Ovary (tissue), 9 donors: ENCODE measurements around the gene FBN1. TPM values are rescaled to one million over a fixed set of nuclear protein-coding genes. Genes with fewer than 3 reads are reported as not detected.

Experiments
- DNase-seq, 5 donors: peaks; one replicate each; pipeline ENCODE4 v3.0.0-alpha.2; 2019 to 2020
- H3K27ac ChIP-seq, 2 donors: fragments of 200-600 bp; one replicate each; pipeline versions ENCODE4 v1.5.1 to v1.8.0; 2019 to 2022
- H3K27me3 ChIP-seq: fragments of 200-600 bp; one replicate; pipeline ENCODE4 v1.8.0; 2022
- H3K36me3 ChIP-seq: fragments of 200-600 bp; sonication (generic); one replicate; pipeline ENCODE4 v1.5.1; 2019
- H3K4me1 ChIP-seq: one replicate; pipeline ENCODE4 v1.8.1; 2013; ENCODE audit warnings: mild to moderate bottlenecking, moderate library complexity; ENCODE audit not compliant: insufficient read depth
- H3K4me3 ChIP-seq: fragments of 200-600 bp; sonication (generic); one replicate; pipeline ENCODE4 v1.5.1; 2017
- H3K9me3 ChIP-seq, 2 donors: fragments of 200-600 bp in 1 of 2; sonication (generic) in 1 of 2; one replicate each; pipeline versions ENCODE4 v1.5.1 to v1.8.1; 2013 to 2019; ENCODE audit warnings: mild to moderate bottlenecking in 1 of 2, moderate library complexity in 1 of 2
- EP300 ChIP-seq: sonication (generic); formaldehyde crosslinking; IDR thresholded peaks from one replicate; pipeline ENCODE4 v1.6.1; 2017; ENCODE audit warnings: antibody characterized with exemption
- POLR2A ChIP-seq: fragments of 450-650 bp; IDR thresholded peaks from one replicate; pipeline ENCODE4 v1.6.1; 2017; ENCODE audit warnings: antibody characterized with exemption, mild to moderate bottlenecking, moderate library complexity
- WGBS, 3 donors: extraction: QIAGEN DNeasy Blood & Tissue Kit in 1 of 3; methylation state at CpG; one replicate each; pipeline versions ENCODE4 v1.1.5 to v1.1.7; 2013 to 2017; 5-methylcytosine and 5-hydroxymethylcytosine counted together
- intact Hi-C, 4 donors: fragments of 100-400 bp; cut with DNase I; formaldehyde crosslinking; loops; one replicate each; pipeline versions ENCODE4 v1.11.0 to v1.15.1; 2022 to 2023
- polyA plus RNA-seq, 2 donors: library from polyadenylated mRNA; stranded (reverse); fragments of 200-250 nt in 1 of 2; fragments of 350-450 nt in 1 of 2; fragmentation: Illumina TruSeq in 1 of 2; extraction: RNeasy Lipid Tissue Mini Kit (QIAGEN cat#74804) in 1 of 2; gene quantifications; one replicate each; pipeline ENCODE4 v1.2.3, GENCODE V29; 2013 to 2014
- total RNA-seq, 7 donors: library from RNA; depleted of rRNA in 2 of 7; stranded (reverse); fragments of >200 nt in 2 of 7; fragmentation: NEBNext Ultra II Directional in 3 of 7; extraction: Animal tissue kit (Norgen Biotek cat#: 25700) in 3 of 7; gene quantifications; one replicate each; pipeline versions ENCODE4 v1.1.0 to v1.2.4, GENCODE V29; 2016 to 2023
- TF ChIP-seq, protein P1 (sequence below), 3 donors: fragments of 450-650 bp in 2 of 3; fragments of 200-600 bp in 1 of 3; IDR thresholded peaks; one replicate each; pipeline versions ENCODE4 v1.5.1 to v1.8.0; 2016 to 2022; ENCODE audit warnings: antibody characterized with exemption in 3 of 3, mild to moderate bottlenecking in 1 of 3
- donor health status: DM: no; HTN: no; CAD: no; lungs with moderate emphysema.
- donor health status: DM: no; HTN: no; CAD: no.
- donor health status: Bipolar disorder and iron deficiency.
- donor health status: DM: yes; HTN: yes; CAD: no.
- donor health status: DM: no; HTN: no; CAD: no.
- donor health status: DM: yes; HTN: yes; CAD: no.

Gene FBN1
- total and polyA plus RNA-seq, 9 donors, result 62.5 to 159 (median 97.4) TPM

DNA sequence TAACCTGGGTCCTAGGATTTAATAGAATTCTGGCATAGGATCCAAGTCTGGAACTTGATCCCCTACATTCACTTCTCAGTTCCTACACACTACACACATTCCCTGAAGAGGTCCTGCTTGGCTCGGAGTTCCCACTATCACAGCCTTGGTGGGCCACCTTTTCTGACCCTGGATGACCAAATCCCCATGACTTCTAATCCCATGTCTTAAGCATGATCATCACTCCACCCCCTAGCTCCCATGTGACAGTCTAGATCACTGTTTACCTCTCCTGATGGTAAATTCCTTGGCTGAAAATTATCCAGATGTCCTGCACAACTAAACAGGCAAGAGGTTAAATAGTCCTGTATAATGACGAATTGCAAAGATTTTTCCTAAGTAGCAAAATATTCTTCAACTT is 274.0 kb downstream of the FBN1 start:
- no peaks in the 10 kb centered on the region for H3K36me3 ChIP-seq
- peaks cover 4% of the 10 kb centered on the region for H3K4me1 ChIP-seq
- TF ChIP-seq EP300 (no peak), POLR2A (no peak)
- 34 to 42% (median 38%) methylated on average over 2 of the region's 2 CpGs for WGBS, 3 donors
- H3K27ac ChIP-seq, result no peak overlapping the region
- intact Hi-C loops, result no loop called here
- no peaks in the 10 kb centered on the region for H3K27me3 ChIP-seq
- no peak for DNase-seq
- H3K4me3 ChIP-seq, result no peak overlapping the region
- no peaks in the 10 kb centered on the region for H3K9me3 ChIP-seq

- TF ChIP-seq EP300 (no peak), POLR2A (no peak)
- TF ChIP-seq, protein P1, sequence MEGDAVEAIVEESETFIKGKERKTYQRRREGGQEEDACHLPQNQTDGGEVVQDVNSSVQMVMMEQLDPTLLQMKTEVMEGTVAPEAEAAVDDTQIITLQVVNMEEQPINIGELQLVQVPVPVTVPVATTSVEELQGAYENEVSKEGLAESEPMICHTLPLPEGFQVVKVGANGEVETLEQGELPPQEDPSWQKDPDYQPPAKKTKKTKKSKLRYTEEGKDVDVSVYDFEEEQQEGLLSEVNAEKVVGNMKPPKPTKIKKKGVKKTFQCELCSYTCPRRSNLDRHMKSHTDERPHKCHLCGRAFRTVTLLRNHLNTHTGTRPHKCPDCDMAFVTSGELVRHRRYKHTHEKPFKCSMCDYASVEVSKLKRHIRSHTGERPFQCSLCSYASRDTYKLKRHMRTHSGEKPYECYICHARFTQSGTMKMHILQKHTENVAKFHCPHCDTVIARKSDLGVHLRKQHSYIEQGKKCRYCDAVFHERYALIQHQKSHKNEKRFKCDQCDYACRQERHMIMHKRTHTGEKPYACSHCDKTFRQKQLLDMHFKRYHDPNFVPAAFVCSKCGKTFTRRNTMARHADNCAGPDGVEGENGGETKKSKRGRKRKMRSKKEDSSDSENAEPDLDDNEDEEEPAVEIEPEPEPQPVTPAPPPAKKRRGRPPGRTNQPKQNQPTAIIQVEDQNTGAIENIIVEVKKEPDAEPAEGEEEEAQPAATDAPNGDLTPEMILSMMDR (IDR thresholded peaks at IDR 0.05), result no peak
- H3K27me3 ChIP-seq, result no peaks in the 10 kb centered on the region
- intact Hi-C loops, result no loop called here
- no peaks in the 10 kb centered on the region for H3K9me3 ChIP-seq
- no peak overlapping the region for H3K27ac ChIP-seq
- H3K4me1 ChIP-seq, result peaks cover 4% of the 10 kb centered on the region
- WGBS, 3 donors, result 85 to 90% (median 89%) methylated on average over 3 of the region's 3 CpGs
- no peaks in the 10 kb centered on the region for H3K36me3 ChIP-seq
- DNase-seq, result no peak
- no peak overlapping the region for H3K4me3 ChIP-seq
These were observed 275.0 kb downstream of the FBN1 start for GRCh38 chr15:48370460-48370859.

- H3K4me3 ChIP-seq, result no peak overlapping the region
- H3K27me3 ChIP-seq, result no peaks in the 10 kb centered on the region
- H3K36me3 ChIP-seq, result no peaks in the 10 kb centered on the region
- no peaks in the 10 kb centered on the region for H3K9me3 ChIP-seq
- intact Hi-C loops, result loop anchor here in 1 of 4 donors (10.0 kb wide), 1 partner anchor 277 kb away; the partner anchor contains the start of gene FBN1
- WGBS, 3 donors, result 65 to 71% (median 68%) methylated on average over 3 of the region's 3 CpGs
- TF ChIP-seq EP300 (no peak), POLR2A (no peak)
- TF ChIP-seq, protein P1 (IDR thresholded peaks at IDR 0.05), result no peak
- no peak overlapping the region for H3K27ac ChIP-seq
- H3K4me1 ChIP-seq, result peaks cover 4% of the 10 kb centered on the region
- DNase-seq, result no peak
These were observed 278.0 kb downstream of the FBN1 start for GRCh38 chr15:48367483-48367882.

- no peak for DNase-seq
- 35 to 50% (median 39%) methylated on average over 4 of the region's 4 CpGs for WGBS, 3 donors
- H3K27ac ChIP-seq, result no peak overlapping the region
- H3K27me3 ChIP-seq, result no peaks in the 10 kb centered on the region
- H3K36me3 ChIP-seq, result no peaks in the 10 kb centered on the region
- H3K9me3 ChIP-seq, result no peaks in the 10 kb centered on the region
- intact Hi-C loops, result loop anchor here in 1 of 4 donors (10.0 kb wide), 1 partner anchor 278 kb away; the partner anchor contains the start of gene FBN1
- peaks cover 4% of the 10 kb centered on the region for H3K4me1 ChIP-seq
- TF ChIP-seq EP300 (no peak), POLR2A (no peak)
- TF ChIP-seq, protein P1 (IDR thresholded peaks at IDR 0.05), result no peak
- H3K4me3 ChIP-seq, result no peak overlapping the region
These were observed 278.8 kb downstream of the FBN1 start for GRCh38 chr15:48366584-48367312.

- no peaks in the 10 kb centered on the region for H3K27me3 ChIP-seq
- no peak overlapping the region for H3K27ac ChIP-seq
- H3K4me1 ChIP-seq, result peaks cover 2% of the 10 kb centered on the region
- H3K4me3 ChIP-seq, result no peak overlapping the region
- 96 to 97% (median 97%) methylated on average over 1 of the region's 1 CpG for WGBS, 3 donors
- DNase-seq, result no peak
- TF ChIP-seq, protein P1 (IDR thresholded peaks at IDR 0.05), result no peak
- TF ChIP-seq POLR2A (no peak), EP300 (no peak)
- no peaks in the 10 kb centered on the region for H3K36me3 ChIP-seq
- intact Hi-C loops, result loop anchor here in 1 of 4 donors (10.0 kb wide), 1 partner anchor 279 kb away; the partner anchor contains the start of gene FBN1
- H3K9me3 ChIP-seq, result no peaks in the 10 kb centered on the region
These were observed 279.9 kb downstream of the FBN1 start for GRCh38 chr15:48365575-48365974.
